Measurements from ENCODE around the gene MEF2D.

GRCh38 chr1:156464335-156464734 lies 36.2 kb downstream of the MEF2D start:
- TF ChIP-seq CTCF (conservative IDR thresholded peaks at IDR 0.05; ENCODE audit: low read depth, low read length) (no peak), EZH2 (IDR thresholded peaks at IDR 0.05; ENCODE audit: borderline replicate concordance, low read depth, low read length, poor library complexity, severe bottlenecking) (no peak)

All from A673 (cell line).